K562 (cell line): ENCODE results near the gene FRMD5. TPM values are rescaled to one million over a fixed set of nuclear protein-coding genes. Genes with fewer than 3 reads are reported as not detected.
"Not testable (repeated sequence)": the region's sequence is repeated elsewhere in the genome, so short reads cannot be mapped to it uniquely, and the experiment has no call there.

Source experiments
- ATAC-seq: fragments of 200-7000 bp; cut with Tn5 transposase; 3 replicates; pipeline ENCODE4 v1.9.1; 2020; ENCODE audit warnings: moderate library complexity
- BruUV-seq: library from RNA; stranded (reverse); fragments of 400-500 nt; replicated peaks from 2 replicates; lab custom pipeline; 2021; lab: Mats Ljungman, UMichigan
- CTCF ChIA-PET: fragments of 300-600 bp; formaldehyde crosslinking; extraction: SDS; loops from one replicate; lab custom pipeline; 2021; ENCODE audit warnings: low intra/inter-chr PET ratio; lab: Yijun Ruan, JAX
- POLR2A ChIA-PET: fragments of 300-600, 350-650 bp; sonication (Branson Sonifier 250); formaldehyde crosslinking; extraction: SDS; loops from one replicate; lab custom pipeline; 2021; ENCODE audit warnings: antibody characterized with exemption, inconsistent platforms; lab: Yijun Ruan, JAX
- DNase-seq, 4 experiments: peaks; one replicate each; pipeline versions ENCODE4 v3.0.0 to v3.0.0-alpha.2; 2011 to 2018; ENCODE audit warnings: low spot score in 3 of 4, mixed read lengths in 3 of 4; ENCODE audit errors: extremely low read depth in 1 of 4
- FAIRE-seq: peaks from 2 replicates; lab custom pipeline; 2011; peaks lifted over from hg19 to GRCh38; lab: Jason Lieb, UNC
- H2AFZ ChIP-seq: 2 replicates; pipeline ENCODE4 v1.6.0; 2011; ENCODE audit warnings: low read depth, low read length, control low read depth, inconsistent platforms
- H3K27ac ChIP-seq: fragments of 200-600 bp; 3 replicates; pipeline ENCODE4 v1.8.0; 2011; ENCODE audit warnings: low read depth, mild to moderate bottlenecking, control low read depth, inconsistent platforms, low read length, moderate library complexity, mixed read lengths; ENCODE audit errors: extremely low read depth
- H3K27me3 ChIP-seq, 2 experiments: fragments of 300-600 bp in 1 of 2; 2 replicates in 1 of 2; 3 replicates in 1 of 2; pipeline versions ENCODE4 v1.6.0 to v1.8.0; 2011; ENCODE audit warnings: inconsistent platforms in 2 of 2, low read length in 2 of 2, mild to moderate bottlenecking in 1 of 2, mixed read lengths in 1 of 2, moderate library complexity in 1 of 2; ENCODE audit not compliant: control insufficient read depth in 2 of 2, insufficient read depth in 2 of 2
- H3K36me3 ChIP-seq: fragments of 300-600 bp; 3 replicates; pipeline ENCODE4 v1.8.0; 2011; ENCODE audit warnings: mild to moderate bottlenecking, low read length, inconsistent platforms; ENCODE audit not compliant: control insufficient read depth, insufficient read depth
- H3K4me1 ChIP-seq, 2 experiments: fragments of 200-600 bp in 1 of 2; replicated peaks in 1 of 2; 2 replicates in 1 of 2; 3 replicates in 1 of 2; pipeline versions ENCODE4 v1.5.1 to v1.8.0; 2011; ENCODE audit warnings: inconsistent platforms in 2 of 2, low read length in 2 of 2, mild to moderate bottlenecking in 1 of 2, mixed read lengths in 1 of 2, moderate library complexity in 1 of 2; ENCODE audit not compliant: control insufficient read depth in 2 of 2, insufficient read depth in 2 of 2
- H3K4me2 ChIP-seq: 2 replicates; pipeline ENCODE4 v1.6.1; 2011; ENCODE audit warnings: low read length, control low read depth, inconsistent platforms, mixed read lengths; ENCODE audit not compliant: insufficient read depth
- H3K4me3 ChIP-seq: fragments of 200-600 bp; sonication (generic), shearing (Covaris generic); 2 replicates; pipeline ENCODE4 v1.5.1; 2016; ENCODE audit warnings: control low read depth, inconsistent platforms
- H3K79me2 ChIP-seq: fragments of 200-600 bp; 3 replicates; pipeline ENCODE4 v1.8.0; 2011; ENCODE audit warnings: low read length, inconsistent platforms; ENCODE audit not compliant: control insufficient read depth, insufficient read depth
- H3K9ac ChIP-seq, 2 experiments: 2 replicates each; pipeline versions ENCODE4 v1.6.0 to v1.6.1; 2011; ENCODE audit warnings: low read depth in 2 of 2, low read length in 2 of 2, control low read depth in 1 of 2, inconsistent platforms in 1 of 2, mild to moderate bottlenecking in 1 of 2, mixed read lengths in 1 of 2; ENCODE audit not compliant: insufficient read depth in 1 of 2
- H3K9me1 ChIP-seq: one replicate; pipeline ENCODE4 v1.6.0; 2011; ENCODE audit warnings: inconsistent platforms, mild to moderate bottlenecking, low read length, moderate library complexity; ENCODE audit not compliant: control insufficient read depth, insufficient read depth
- H3K9me3 ChIP-seq: replicated peaks from 2 replicates; pipeline ENCODE4 v1.5.1; 2011; ENCODE audit warnings: low read depth, low read length, inconsistent platforms; ENCODE audit not compliant: control insufficient read depth, insufficient read depth
- H4K20me1 ChIP-seq: replicated peaks from 2 replicates; pipeline ENCODE4 v1.6.1; 2011; ENCODE audit warnings: low read length, inconsistent platforms, mixed read lengths; ENCODE audit not compliant: control insufficient read depth, insufficient read depth
- RBFOX2 ChIP-seq: fragments of 200-400 bp; formaldehyde crosslinking; IDR thresholded peaks from 2 replicates; pipeline ENCODE4 v1.6.1; 2017; ENCODE audit warnings: low read depth, mild to moderate bottlenecking, low read length, moderate library complexity
- WGBS: fragments of 100-300 bp; shearing (Covaris generic); methylation state at CpG from one replicate; pipeline ENCODE4 v1.1.6; 2016; ENCODE audit warnings: low coverage, mixed read lengths; ENCODE audit not compliant: insufficient coverage; ENCODE audit errors: missing lambda C conversion rate; 5-methylcytosine and 5-hydroxymethylcytosine counted together
- in situ Hi-C: fragments of 300-500 bp; cut with MboI; formaldehyde crosslinking; loops from 4 replicates; pipeline ENCODE4 v1.15.0; 2018; ENCODE audit warnings: inconsistent platforms, mixed read lengths
- intact Hi-C: fragments of 100-400 bp; cut with micrococcal nuclease; formaldehyde crosslinking; loops from 2 replicates; pipeline ENCODE4 v1.14.2; 2022
- polyA plus RNA-seq, 8 experiments: library from polyadenylated mRNA; depleted of rRNA in 4 of 8; stranded (reverse) in 5 of 8; unstranded in 3 of 8; fragments of >200 nt; fragmentation: Nextera tagmentation in 2 of 8; fragmentation: Illumina TruSeq in 1 of 8; extraction: Ambion mirVana in 2 of 8; extraction: Trizol in 1 of 8; gene quantifications; 2 replicates each; pipeline versions ENCODE4 v1.2.1 to v1.2.3, GENCODE V29; 2011 to 2014; ENCODE audit warnings: inconsistent platforms in 1 of 8, missing spikeins in 1 of 8
- total RNA-seq, 7 experiments: library from RNA; depleted of rRNA in 6 of 7; stranded (reverse); fragments of >200 nt in 6 of 7; fragmentation: Illumina TruSeq in 2 of 7; extraction: Trizol in 2 of 7; gene quantifications; 2 replicates each; pipeline versions ENCODE4 v1.2.1 to v1.2.3, GENCODE V29; 2011 to 2021; ENCODE audit warnings: low replicate concordance in 1 of 7

The FRMD5 gene
- total and polyA plus RNA-seq, 9 of the 15 experiments (the other 6 are each of a cell fraction or from before 2014, with no cell fraction given), result 0.13 to 0.38 TPM; not detected in 7

GRCh38 chr15:43831519-43832052 lies 363.5 kb downstream of the FRMD5 start:
- BruUV-seq, intact Hi-C loops, H3K9me3 ChIP-seq, H2AFZ ChIP-seq, H3K9me1 ChIP-seq, H3K27ac ChIP-seq, DNase-seq, ATAC-seq, H3K9ac ChIP-seq, FAIRE-seq, H3K4me2 ChIP-seq, CTCF ChIA-PET, H3K4me3 ChIP-seq, H3K27me3 ChIP-seq, H4K20me1 ChIP-seq, in situ Hi-C loops, H3K4me1 ChIP-seq: not testable (repeated sequence)
- POLR2A ChIA-PET, result interaction anchor here (0.6 to 1.3 kb wide), 5 partner anchors 11 to 45 kb away, joined by 3 to 5 read pairs (median 3); no protein-coding TSS in a partner anchor
- Histone ChIP-seq H3K79me2 (peaks cover 60% of the 10 kb centered on the region), H3K36me3 (peaks cover 56% of the 10 kb centered on the region; the same call in 2 of the 3 replicates)
- WGBS, result 79% methylated on average over 12 of the region's 14 CpGs

DNA sequence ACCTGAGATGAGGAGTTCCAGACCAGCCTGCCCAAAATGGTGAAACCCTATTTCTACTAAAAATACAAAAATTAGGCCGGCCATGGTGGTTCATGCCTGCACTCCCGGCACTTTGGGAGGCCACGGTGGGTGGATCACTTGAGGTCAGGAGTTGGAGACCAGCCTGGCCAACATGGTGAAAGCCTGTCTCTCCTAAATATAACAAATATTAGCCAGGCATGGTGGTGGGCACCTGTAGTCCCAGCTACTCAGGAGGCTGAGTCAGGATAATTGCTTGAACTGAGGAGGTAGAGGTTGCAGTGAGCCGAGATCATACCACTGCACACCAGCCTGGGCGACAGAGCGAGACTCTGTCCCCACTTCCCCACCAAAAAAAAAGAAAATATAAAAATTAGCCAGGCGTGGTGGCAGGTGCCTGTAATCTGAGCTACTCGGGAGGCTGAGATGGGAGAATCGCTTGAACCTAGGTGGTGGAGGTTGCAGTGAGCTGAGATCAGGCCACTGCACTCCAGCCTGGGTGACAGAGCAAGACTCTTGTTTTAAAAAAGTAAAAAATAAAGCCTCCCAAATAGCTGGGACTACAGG lies 364.3 kb downstream of the FRMD5 start:
- FAIRE-seq, in situ Hi-C loops, intact Hi-C loops, CTCF ChIA-PET, H3K4me3 ChIP-seq, H2AFZ ChIP-seq, H3K9me3 ChIP-seq, H3K4me2 ChIP-seq, H4K20me1 ChIP-seq, BruUV-seq, DNase-seq, H3K27me3 ChIP-seq, ATAC-seq, H3K27ac ChIP-seq, H3K9me1 ChIP-seq: not testable (repeated sequence)
- 97% methylated on average over 7 of the region's 9 CpGs for WGBS
- H3K36me3 ChIP-seq, result peaks cover 48% of the 10 kb centered on the region; the same call in 2 of the 3 replicates
- peaks cover 7 to 11% of the 10 kb centered on the region in 2 experiments; a peak in 3 of 5 replicates for H3K4me1 ChIP-seq
- 0 out of 2 replicates have a peak, but pooled peaks have one; percentile 11 for TF ChIP-seq RBFOX2
- POLR2A ChIA-PET, result interaction anchor here (0.6 to 1.3 kb wide), 6 partner anchors 11 to 85 kb away, joined by 3 to 5 read pairs (median 3); no protein-coding TSS in a partner anchor
- peaks cover 64% of the 10 kb centered on the region for H3K79me2 ChIP-seq
- peak overlapping the region in 1 of 2 experiments; percentile 29; a peak in 1 of 4 replicates for H3K9ac ChIP-seq

- H3K4me2 ChIP-seq, H3K27me3 ChIP-seq, H3K4me3 ChIP-seq, CTCF ChIA-PET, ATAC-seq, intact Hi-C loops, BruUV-seq, H2AFZ ChIP-seq, H3K27ac ChIP-seq, in situ Hi-C loops, H4K20me1 ChIP-seq, H3K9me3 ChIP-seq, H3K9me1 ChIP-seq, H3K9ac ChIP-seq: not testable (repeated sequence)
- Histone ChIP-seq H3K36me3 (peaks cover 42% of the 10 kb centered on the region; the same call in 2 of the 3 replicates), H3K4me1 (peaks cover 14 to 16% of the 10 kb centered on the region in 2 experiments; a peak in 3 of 5 replicates), H3K79me2 (peaks cover 67% of the 10 kb centered on the region)
- POLR2A ChIA-PET, result interaction anchor here (0.6 to 0.8 kb wide), 2 partner anchors 84 to 457 kb away, joined by 3 to 4 read pairs; no protein-coding TSS in a partner anchor
- FAIRE-seq, result peak; percentile 11
- peak in 1 of 4 experiments; percentile 14 for DNase-seq
- 84% methylated on average over 9 of the region's 9 CpGs for WGBS
Observed at GRCh38 chr15:43829951-43830540, 365.0 kb downstream of the FRMD5 start.
